Fibroblast of upper back skin (primary cell): ENCODE measurements around the gene MXD3.
"Not testable (repeated sequence)": the region's sequence is repeated elsewhere in the genome, so short reads cannot be mapped to it uniquely, and the experiment has no call there.

Source experiments
- DNase-seq: peaks from one replicate; pipeline ENCODE4 v3.0.0-alpha.2; 2013

MXD3 gene

GRCh38 chr5:177343000-177343399, 31.3 kb upstream of the MXD3 start:
- DNase-seq: not testable (repeated sequence)

- DNase-seq: no peak
These were observed 27.5 kb upstream of the MXD3 start for GRCh38 chr5:177339107-177339638.

GRCh38 chr5:177338251-177339106, 26.8 kb upstream of the MXD3 start:
- no peak for DNase-seq

- DNase-seq: no peak
These were observed 25.2 kb upstream of the MXD3 start for GRCh38 chr5:177336603-177337494.

GRCh38 chr5:177336112-177336511, 24.4 kb upstream of the MXD3 start:
- DNase-seq: no peak

GRCh38 chr5:177335701-177336065, 24.0 kb upstream of the MXD3 start:
- no peak for DNase-seq

GRCh38 chr5:177334781-177335700, 23.3 kb upstream of the MXD3 start:
- DNase-seq: no peak

GRCh38 chr5:177334155-177334551, 22.5 kb upstream of the MXD3 start:
- no peak for DNase-seq

- no peak for DNase-seq
These were observed 21.9 kb upstream of the MXD3 start for GRCh38 chr5:177333420-177334154.

- DNase-seq: no peak
These were observed 21.2 kb upstream of the MXD3 start for GRCh38 chr5:177332896-177333260.

GRCh38 chr5:177332031-177332895, 20.6 kb upstream of the MXD3 start:
- DNase-seq: no peak

GRCh38 chr5:177330991-177331842, 19.5 kb upstream of the MXD3 start:
- no peak for DNase-seq

GRCh38 chr5:177329883-177330282, 18.2 kb upstream of the MXD3 start:
- no peak for DNase-seq

- no peak for DNase-seq
These were observed 17.0 kb upstream of the MXD3 start for GRCh38 chr5:177328545-177329231.

- no peak for DNase-seq
These were observed 16.1 kb upstream of the MXD3 start for GRCh38 chr5:177327539-177328522.

- DNase-seq: no peak
These were observed 14.2 kb upstream of the MXD3 start for GRCh38 chr5:177325868-177326381.

GRCh38 chr5:177320879-177321278, 9.2 kb upstream of the MXD3 start:
- DNase-seq: no peak
